Tibial nerve (tissue), 4 donors: Measurements from ENCODE around the gene TXK. TPM values are rescaled to one million over a fixed set of nuclear protein-coding genes. Genes with fewer than 3 reads are reported as not detected.

Experiments
- DNase-seq, 2 donors: peaks; one replicate each; pipeline ENCODE4 v3.0.0-alpha.2; 2019; ENCODE audit warnings: low spot score in 2 of 2
- H3K27ac ChIP-seq, 4 donors: fragments of 200-600 bp; sonication (generic) in 3 of 4; one replicate each; pipeline ENCODE4 v1.5.1; 2017 to 2019; ENCODE audit warnings: mild to moderate bottlenecking in 1 of 4
- H3K27me3 ChIP-seq, 2 donors: fragments of 200-600 bp; sonication (generic) in 1 of 2; one replicate each; pipeline versions ENCODE4 v1.5.1 to v1.6.0; 2017 to 2019
- H3K36me3 ChIP-seq, 3 donors: fragments of 200-600 bp; sonication (generic); one replicate each; pipeline ENCODE4 v1.5.1; 2018 to 2019
- H3K4me1 ChIP-seq, 4 donors: fragments of 200-600 bp; sonication (generic) in 3 of 4; one replicate each; pipeline ENCODE4 v1.5.1; 2017 to 2019
- H3K4me3 ChIP-seq, 4 donors: fragments of 200-600 bp; sonication (generic) in 3 of 4; one replicate each; pipeline ENCODE4 v1.5.1; 2017 to 2019; ENCODE audit warnings: mild to moderate bottlenecking in 1 of 4, moderate library complexity in 1 of 4
- H3K9me3 ChIP-seq, 4 donors: fragments of 200-600 bp; sonication (generic) in 3 of 4; one replicate each; pipeline ENCODE4 v1.5.1; 2017 to 2019
- CTCF ChIP-seq, 5 experiments: fragments of 200-600 bp in 3 of 5; fragments of 450-650 bp in 2 of 5; sonication (generic) in 3 of 5; IDR thresholded peaks; one replicate each; pipeline ENCODE4 v1.5.1; 2016 to 2019; ENCODE audit warnings: antibody characterized with exemption in 5 of 5, mild to moderate bottlenecking in 3 of 5, moderate library complexity in 2 of 5
- EP300 ChIP-seq, 2 donors: sonication (generic); formaldehyde crosslinking; IDR thresholded peaks; one replicate each; pipeline ENCODE4 v1.6.1; 2017; ENCODE audit warnings: antibody characterized with exemption in 2 of 2, mild to moderate bottlenecking in 1 of 2
- POLR2A ChIP-seq, 2 donors: fragments of 450-650 bp; IDR thresholded peaks; one replicate each; pipeline ENCODE4 v1.6.1; 2017; ENCODE audit warnings: antibody characterized with exemption in 2 of 2, mild to moderate bottlenecking in 2 of 2, moderate library complexity in 2 of 2
- WGBS, 2 donors: methylation state at CpG; one replicate each; pipeline ENCODE4 v1.1.5; 2018; 5-methylcytosine and 5-hydroxymethylcytosine counted together
- total RNA-seq, 4 donors: library from RNA; depleted of rRNA; stranded (reverse); fragments of >200 nt; gene quantifications; one replicate each; pipeline ENCODE4 v1.1.0, GENCODE V29; 2016

The TXK gene
- total RNA-seq, 4 donors from 2014 or later, result 0.22 to 0.84 (median 0.30) TPM; not detected in 1

GRCh38 chr4:48108309-48109073 is 25.6 kb downstream of the TXK start:
- H3K27ac ChIP-seq, result no peak overlapping the region
- no peaks in the 10 kb centered on the region for H3K9me3 ChIP-seq
- WGBS, 2 donors, result 95 to 99% methylated on average over 2 of the region's 2 CpGs
- no peak overlapping the region for H3K4me3 ChIP-seq
- no peaks in the 10 kb centered on the region for H3K4me1 ChIP-seq
- TF ChIP-seq POLR2A (IDR thresholded peaks at IDR 0.05), result no peak
- no peak for TF ChIP-seq EP300 (IDR thresholded peaks at IDR 0.05)
- TF ChIP-seq CTCF (IDR thresholded peaks at IDR 0.05), result no peak
- no peaks in the 10 kb centered on the region for H3K36me3 ChIP-seq
- DNase-seq, result no peak
- H3K27me3 ChIP-seq, result no peaks in the 10 kb centered on the region

GRCh38 chr4:48105230-48105629 is 28.8 kb downstream of the TXK start:
- no peak for DNase-seq
- Histone ChIP-seq H3K36me3 (no peaks in the 10 kb centered on the region), H3K27ac (no peak overlapping the region), H3K9me3 (no peaks in the 10 kb centered on the region), H3K27me3 (no peaks in the 10 kb centered on the region), H3K4me1 (no peaks in the 10 kb centered on the region), H3K4me3 (no peak overlapping the region)
- TF ChIP-seq POLR2A (IDR thresholded peaks at IDR 0.05) (no peak), CTCF (IDR thresholded peaks at IDR 0.05) (no peak), EP300 (IDR thresholded peaks at IDR 0.05) (no peak)
- 37 to 93% methylated on average over 1 of the region's 1 CpG for WGBS, 2 donors

- H3K9me3 ChIP-seq, result no peaks in the 10 kb centered on the region
- no peak for DNase-seq
- H3K27ac ChIP-seq, result no peak overlapping the region
- no peak for TF ChIP-seq POLR2A (IDR thresholded peaks at IDR 0.05)
- no peak for TF ChIP-seq CTCF (IDR thresholded peaks at IDR 0.05)
- no peak for TF ChIP-seq EP300 (IDR thresholded peaks at IDR 0.05)
- H3K36me3 ChIP-seq, result no peaks in the 10 kb centered on the region
- no peaks in the 10 kb centered on the region for H3K4me1 ChIP-seq
- H3K4me3 ChIP-seq, result no peak overlapping the region
- WGBS, 2 donors, result 77 to 95% methylated on average over 3 of the region's 3 CpGs
- H3K27me3 ChIP-seq, result no peaks in the 10 kb centered on the region
Measured at GRCh38 chr4:48103483-48104139, 30.4 kb downstream of the TXK start.

GRCh38 chr4:48102303-48102702 is 31.7 kb downstream of the TXK start:
- DNase-seq, result no peak
- Histone ChIP-seq H3K36me3 (no peaks in the 10 kb centered on the region), H3K4me1 (no peaks in the 10 kb centered on the region), H3K9me3 (no peaks in the 10 kb centered on the region), H3K27ac (no peak overlapping the region), H3K27me3 (no peaks in the 10 kb centered on the region), H3K4me3 (no peak overlapping the region)
- WGBS, 2 donors, result 83 to 86% methylated on average over 3 of the region's 3 CpGs
- TF ChIP-seq CTCF (IDR thresholded peaks at IDR 0.05), result no peak
- TF ChIP-seq EP300 (IDR thresholded peaks at IDR 0.05), result no peak
- no peak for TF ChIP-seq POLR2A (IDR thresholded peaks at IDR 0.05)

GRCh38 chr4:48100256-48100655 is 33.8 kb downstream of the TXK start:
- WGBS, 2 donors, result 70 to 78% methylated on average over 1 of the region's 1 CpG
- H3K36me3 ChIP-seq, result no peaks in the 10 kb centered on the region
- H3K9me3 ChIP-seq, result no peaks in the 10 kb centered on the region
- TF ChIP-seq CTCF (IDR thresholded peaks at IDR 0.05) (no peak), POLR2A (IDR thresholded peaks at IDR 0.05) (no peak), EP300 (IDR thresholded peaks at IDR 0.05) (no peak)
- no peak overlapping the region for H3K4me3 ChIP-seq
- H3K27ac ChIP-seq, result no peak overlapping the region
- H3K27me3 ChIP-seq, result no peaks in the 10 kb centered on the region
- no peaks in the 10 kb centered on the region for H3K4me1 ChIP-seq
- DNase-seq, result no peak
